HFFc6 (cell line): ENCODE results near the gene P4HA1. TPM values are rescaled to one million over a fixed set of nuclear protein-coding genes. Genes with fewer than 3 reads are reported as not detected.

Source experiments
- DNase-seq: peaks from one replicate; pipeline ENCODE4 v3.0.0-alpha.2; 2018
- H3K27ac Mint-ChIP-seq: 2 replicates; pipeline ENCODE4 v1.8.0; 2020; ENCODE audit warnings: mild to moderate bottlenecking, mixed read lengths
- H3K27me3 Mint-ChIP-seq: 2 replicates; pipeline ENCODE4 v1.8.0; 2021; ENCODE audit warnings: mild to moderate bottlenecking, moderate library complexity, mixed read lengths; ENCODE audit not compliant: insufficient read depth
- H3K36me3 Mint-ChIP-seq: 2 replicates; pipeline ENCODE4 v1.8.0; 2021; ENCODE audit warnings: low read depth, mixed read lengths
- H3K4me1 Mint-ChIP-seq: 2 replicates; pipeline ENCODE4 v1.8.0; 2020; ENCODE audit warnings: low read depth, mixed read lengths
- H3K4me3 Mint-ChIP-seq: 2 replicates; pipeline ENCODE4 v1.8.0; 2020; ENCODE audit warnings: mild to moderate bottlenecking, moderate library complexity, mixed read lengths
- H3K9me3 Mint-ChIP-seq: 2 replicates; pipeline ENCODE4 v1.8.0; 2020; ENCODE audit warnings: mild to moderate bottlenecking, mixed read lengths
- CTCF ChIP-seq: fragments of 200-600 bp; sonication (generic); IDR thresholded peaks from 2 replicates; pipeline ENCODE4 v1.5.0; 2021; ENCODE audit warnings: antibody characterized with exemption, mild to moderate bottlenecking
- long read RNA-seq: library from polyadenylated mRNA; unstranded; transcript quantifications from one replicate; pipeline ENCODE4 v2.0.0, GENCODE V29; 2019
- total RNA-seq, 6 experiments: library from RNA; stranded (reverse); fragmentation: NEBNext Ultra II Directional; extraction: Animal tissue kit (Norgen Biotek cat#: 25700); gene quantifications; 2 replicates in 1 of 6; 3 replicates in 5 of 6; pipeline ENCODE4 v1.2.3, GENCODE V29; 2021

Gene P4HA1
- total RNA-seq: 100 to 1,000 TPM; 117 to 192 (median 127) TPM
- long read RNA-seq, transcript P4HA1-202 (15 exons, 2,727 nt): minor isoform, 120 of 352 reads
- long read RNA-seq, transcript P4HA1-203 (15 exons, 2,727 nt): major isoform, 135 of 352 reads
- long read RNA-seq, partial matches to known transcripts: 47 of 352 reads
- long read RNA-seq, other reads (novel, unspliced or antisense): 47 of 352 reads

- H3K4me3 Mint-ChIP-seq: peak within 1 kb of the TSS; percentile 92
These were observed at the start of gene P4HA1 for GRCh38 chr10:73096449-73097304. TSS of gene P4HA1 (minus strand) at chr10:73096866. CDS start at chr10:73074883, 21,983 bp downstream.

GRCh38 chr10:73141603-73142002 lies 44.9 kb upstream of the P4HA1 start:
- H3K4me3 Mint-ChIP-seq: no peak overlapping the region
- H3K27me3 Mint-ChIP-seq: no peaks in the 10 kb centered on the region
- no peak overlapping the region for H3K27ac Mint-ChIP-seq
- no peaks in the 10 kb centered on the region for H3K9me3 Mint-ChIP-seq
- no peak for DNase-seq
- H3K36me3 Mint-ChIP-seq: peaks cover 34% of the 10 kb centered on the region
- peaks cover 3% of the 10 kb centered on the region for H3K4me1 Mint-ChIP-seq
- no peak for TF ChIP-seq CTCF

More at GRCh38 chr10:73096449-73097304, at the start of gene P4HA1:
- H3K27ac Mint-ChIP-seq: peak within 1 kb of the TSS; percentile 95
- H3K36me3 Mint-ChIP-seq: peaks cover 10% of the 10 kb centered on the region; the same call in 1 of the 2 replicates
- peak; percentile 98 for DNase-seq
- peaks cover 3% of the 10 kb centered on the region for H3K27me3 Mint-ChIP-seq
- TF ChIP-seq CTCF: peak; percentile 81
- H3K4me1 Mint-ChIP-seq: peaks cover 35% of the 10 kb centered on the region
- no peaks in the 10 kb centered on the region for H3K9me3 Mint-ChIP-seq

- peaks cover 37% of the 10 kb centered on the region for H3K36me3 Mint-ChIP-seq
- H3K27ac Mint-ChIP-seq: no peak overlapping the region; the same call in 1 of the 2 replicates
- peaks cover 6% of the 10 kb centered on the region for H3K4me1 Mint-ChIP-seq
These were observed 42.6 kb upstream of the P4HA1 start for GRCh38 chr10:73139251-73139650.

GRCh38 chr10:73136627-73137026 lies 40.0 kb upstream of the P4HA1 start:
- no peaks in the 10 kb centered on the region for H3K27me3 Mint-ChIP-seq
- no peak for DNase-seq
- H3K4me3 Mint-ChIP-seq: no peak overlapping the region
- H3K36me3 Mint-ChIP-seq: peaks cover 47% of the 10 kb centered on the region
- peaks cover 14% of the 10 kb centered on the region for H3K4me1 Mint-ChIP-seq
- peak overlapping the region; percentile 77 for H3K27ac Mint-ChIP-seq
- H3K9me3 Mint-ChIP-seq: no peaks in the 10 kb centered on the region
- no peak for TF ChIP-seq CTCF

More at GRCh38 chr10:73139251-73139650, 42.6 kb upstream of the P4HA1 start:
- no peak overlapping the region for H3K4me3 Mint-ChIP-seq
- H3K27me3 Mint-ChIP-seq: no peaks in the 10 kb centered on the region
- DNase-seq: no peak
- no peaks in the 10 kb centered on the region for H3K9me3 Mint-ChIP-seq
- TF ChIP-seq CTCF: no peak

- no peak overlapping the region for H3K27ac Mint-ChIP-seq
- TF ChIP-seq CTCF: no peak
- H3K27me3 Mint-ChIP-seq: no peaks in the 10 kb centered on the region
- peaks cover 50% of the 10 kb centered on the region for H3K36me3 Mint-ChIP-seq
- no peak overlapping the region for H3K4me3 Mint-ChIP-seq
- peaks cover 24% of the 10 kb centered on the region for H3K4me1 Mint-ChIP-seq
- DNase-seq: no peak
- H3K9me3 Mint-ChIP-seq: no peaks in the 10 kb centered on the region
These were observed 38.1 kb upstream of the P4HA1 start for GRCh38 chr10:73134727-73135126.
